ENCODE measurements around the gene PLVAP.

DNA sequence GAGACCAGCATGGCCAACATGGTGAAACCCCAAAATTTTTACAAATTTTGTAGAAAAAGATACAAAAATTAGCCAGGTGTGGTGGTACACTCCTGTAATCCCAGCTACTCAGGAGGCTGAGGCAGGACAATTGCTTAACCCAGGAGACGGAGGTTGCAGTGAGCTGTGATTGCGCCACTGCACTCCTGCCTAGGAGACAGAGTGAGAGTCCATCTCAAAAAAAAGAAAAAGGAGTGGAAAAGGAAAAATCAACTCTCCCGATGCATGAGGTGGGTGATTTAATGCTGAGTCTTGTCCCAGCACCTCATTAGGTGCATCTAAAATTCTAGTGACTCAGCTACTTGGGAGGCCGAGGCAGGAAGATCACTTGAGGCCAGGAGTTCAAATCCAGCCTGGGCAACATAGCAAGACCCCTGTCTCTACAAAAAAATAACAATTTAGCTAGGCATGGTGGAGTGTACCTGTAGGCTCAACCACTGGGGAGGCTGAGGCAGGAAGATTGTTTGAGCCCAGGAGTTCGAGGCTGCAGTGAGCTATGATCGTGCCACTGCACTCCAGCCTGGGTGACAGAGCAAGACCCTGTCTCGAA is 20.0 kb downstream of the PLVAP start:
- TF ChIP-seq, protein P1, sequence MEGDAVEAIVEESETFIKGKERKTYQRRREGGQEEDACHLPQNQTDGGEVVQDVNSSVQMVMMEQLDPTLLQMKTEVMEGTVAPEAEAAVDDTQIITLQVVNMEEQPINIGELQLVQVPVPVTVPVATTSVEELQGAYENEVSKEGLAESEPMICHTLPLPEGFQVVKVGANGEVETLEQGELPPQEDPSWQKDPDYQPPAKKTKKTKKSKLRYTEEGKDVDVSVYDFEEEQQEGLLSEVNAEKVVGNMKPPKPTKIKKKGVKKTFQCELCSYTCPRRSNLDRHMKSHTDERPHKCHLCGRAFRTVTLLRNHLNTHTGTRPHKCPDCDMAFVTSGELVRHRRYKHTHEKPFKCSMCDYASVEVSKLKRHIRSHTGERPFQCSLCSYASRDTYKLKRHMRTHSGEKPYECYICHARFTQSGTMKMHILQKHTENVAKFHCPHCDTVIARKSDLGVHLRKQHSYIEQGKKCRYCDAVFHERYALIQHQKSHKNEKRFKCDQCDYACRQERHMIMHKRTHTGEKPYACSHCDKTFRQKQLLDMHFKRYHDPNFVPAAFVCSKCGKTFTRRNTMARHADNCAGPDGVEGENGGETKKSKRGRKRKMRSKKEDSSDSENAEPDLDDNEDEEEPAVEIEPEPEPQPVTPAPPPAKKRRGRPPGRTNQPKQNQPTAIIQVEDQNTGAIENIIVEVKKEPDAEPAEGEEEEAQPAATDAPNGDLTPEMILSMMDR (conservative IDR thresholded peaks at IDR 0.05 in 1 of 2, IDR thresholded peaks at IDR 0.05 in 1 of 2; ENCODE audit: extremely low read depth in 1 of 2, insufficient read depth in 1 of 2, low read depth in 1 of 2, low read length in 2 of 2): no peak
- TF ChIP-seq EZH2 (IDR thresholded peaks at IDR 0.05; ENCODE audit: borderline replicate concordance, low read length): no peak
